Measurements from ENCODE around the gene ACLY. TPM values are rescaled to one million over a fixed set of nuclear protein-coding genes. Genes with fewer than 3 reads are reported as not detected.
"Not testable (repeated sequence)": the region's sequence is repeated elsewhere in the genome, so short reads cannot be mapped to it uniquely, and the experiment has no call there.

Gene ACLY
- total RNA-seq, 2 donors from 2014 or later: 65.5 to 73.4 TPM

DNA sequence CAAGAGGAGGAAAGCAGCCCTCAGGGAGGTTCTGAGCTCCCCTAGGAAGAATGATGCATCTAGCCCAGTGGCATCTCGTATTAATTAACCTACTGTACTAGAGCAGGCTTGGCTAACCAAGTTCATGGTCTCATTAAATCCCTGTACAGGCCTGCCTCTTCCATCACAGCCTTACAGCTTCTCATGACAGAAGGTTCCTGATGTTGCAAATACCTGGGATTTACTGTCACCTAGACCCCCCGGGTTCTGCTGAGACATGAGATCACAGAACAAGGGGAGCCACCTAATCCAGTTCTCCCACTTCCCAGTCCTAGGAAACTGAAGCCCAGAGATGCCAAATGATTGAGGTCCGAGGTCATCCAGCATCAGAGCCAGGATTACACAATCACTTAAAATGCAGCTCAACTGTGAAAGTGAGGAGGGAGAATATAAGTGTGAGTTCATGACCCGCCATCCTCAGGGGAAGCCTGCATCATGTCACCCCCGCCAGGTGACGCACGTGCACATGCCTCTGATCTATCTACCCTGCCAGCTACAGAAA lies 23.9 kb downstream of the ACLY start:
- Mint-ChIP-seq H3K36me3 (ENCODE audit: low read depth) (peaks cover 9% of the 10 kb centered on the region), H3K4me1 (peaks cover 6% of the 10 kb centered on the region), H3K27ac (no peak overlapping the region), H3K27me3 (no peaks in the 10 kb centered on the region), H3K4me3 (no peak overlapping the region)
- no peak for ATAC-seq
- DNase-seq: no peak
- no peaks in the 10 kb centered on the region for H3K9me3 ChIP-seq (ENCODE audit: control insufficient read depth, low read length, poor library complexity, severe bottlenecking)

DNA sequence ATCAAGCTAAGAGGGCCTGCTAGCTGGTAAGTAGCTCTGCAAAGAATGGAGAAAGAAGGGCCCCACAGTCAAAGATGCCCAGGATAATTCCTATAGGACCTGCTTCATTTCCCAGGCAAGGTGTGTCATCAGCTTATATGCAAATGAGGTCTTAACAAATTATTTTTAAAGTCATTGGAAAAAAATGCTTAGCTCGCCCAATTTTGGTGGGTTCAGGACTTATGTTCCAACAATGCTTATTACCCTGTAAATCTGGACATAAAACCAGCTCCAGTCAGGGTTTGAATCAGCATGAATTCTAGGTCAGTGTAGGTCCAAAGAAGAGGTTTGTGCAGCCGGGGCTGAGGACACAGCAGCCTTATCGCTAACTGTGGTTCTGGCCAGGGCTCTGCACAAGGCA lies 25.4 kb downstream of the ACLY start:
- no peaks in the 10 kb centered on the region for H3K27me3 Mint-ChIP-seq
- DNase-seq (no peak), ATAC-seq (no peak)
- peaks cover 3% of the 10 kb centered on the region for H3K4me1 Mint-ChIP-seq
- no peaks in the 10 kb centered on the region for H3K9me3 ChIP-seq (ENCODE audit: control insufficient read depth, low read length, poor library complexity, severe bottlenecking)
- H3K36me3 Mint-ChIP-seq (ENCODE audit: low read depth): peaks cover 5% of the 10 kb centered on the region
- H3K27ac Mint-ChIP-seq: no peak overlapping the region
- no peak overlapping the region for H3K4me3 Mint-ChIP-seq

DNA sequence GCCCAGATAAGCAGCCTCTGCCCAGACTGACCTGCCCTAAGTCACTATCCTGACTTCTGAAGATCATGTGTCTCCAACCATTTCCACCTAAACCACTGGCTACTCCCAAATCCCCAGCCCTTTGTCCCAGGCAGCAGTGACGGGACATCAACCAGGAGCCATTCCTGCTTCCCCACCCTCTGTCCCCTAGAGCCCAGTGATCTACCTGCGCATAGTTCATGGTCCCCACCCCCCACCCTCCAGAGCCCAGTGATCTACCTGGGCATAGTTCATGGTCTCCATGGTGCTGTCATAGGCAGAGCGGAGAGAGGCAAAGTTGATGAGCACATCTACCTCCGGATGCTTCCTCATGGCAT lies 26.8 kb downstream of the ACLY start:
- H3K4me1 Mint-ChIP-seq: peaks cover 3% of the 10 kb centered on the region
- H3K36me3 Mint-ChIP-seq (ENCODE audit: low read depth): peaks cover 5% of the 10 kb centered on the region
- ATAC-seq (no peak), DNase-seq (no peak)
- no peaks in the 10 kb centered on the region for H3K27me3 Mint-ChIP-seq
- H3K4me3 Mint-ChIP-seq: no peak overlapping the region
- no peaks in the 10 kb centered on the region for H3K9me3 ChIP-seq (ENCODE audit: control insufficient read depth, low read length, poor library complexity, severe bottlenecking)
- no peak overlapping the region for H3K27ac Mint-ChIP-seq

DNA sequence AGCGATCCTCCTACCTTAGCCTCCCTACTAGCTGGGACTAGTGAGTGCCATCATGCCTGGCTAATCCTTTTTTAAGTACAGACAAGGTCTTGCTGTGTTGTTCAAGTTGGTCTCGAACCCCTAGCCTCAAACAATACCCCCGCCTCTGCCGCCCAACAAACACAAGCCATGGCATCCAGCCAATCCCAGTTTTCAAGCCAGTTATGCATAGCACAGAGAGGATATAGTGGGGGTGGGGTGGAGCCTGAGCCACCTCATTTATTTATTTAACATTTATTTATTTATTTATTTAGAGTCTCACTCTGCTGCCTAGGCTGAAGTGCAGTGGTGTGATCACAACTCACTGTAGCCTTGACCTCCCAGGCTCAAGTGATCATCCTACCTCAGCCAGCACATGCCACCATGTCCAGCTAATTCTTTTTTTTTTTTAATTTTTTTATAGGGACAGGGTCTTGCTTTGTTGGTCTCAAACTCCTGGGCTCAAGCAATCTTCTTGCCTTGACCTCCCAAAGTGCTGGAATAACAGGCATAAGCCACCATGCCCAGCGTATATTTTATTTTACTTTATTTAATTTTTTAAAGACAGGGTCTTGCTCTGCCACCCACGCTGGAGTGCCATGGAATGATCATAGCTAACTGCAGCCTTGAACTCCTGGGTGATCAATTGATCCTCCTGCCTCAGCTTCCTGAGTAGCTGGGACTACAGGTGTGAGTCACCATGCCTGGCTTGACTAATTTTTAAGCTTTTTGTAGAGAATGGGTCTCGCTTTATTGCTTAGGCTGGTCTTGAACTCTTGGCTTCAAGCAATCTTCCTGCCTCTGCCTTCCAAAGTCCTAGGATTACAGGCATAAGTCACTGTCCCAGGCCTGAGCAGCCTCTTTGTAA lies 27.4 kb downstream of the ACLY start:
- H3K27ac Mint-ChIP-seq: no peak overlapping the region
- peaks cover 5% of the 10 kb centered on the region for H3K36me3 Mint-ChIP-seq (ENCODE audit: low read depth)
- no peak overlapping the region for H3K4me3 Mint-ChIP-seq
- H3K4me1 Mint-ChIP-seq: peaks cover 3% of the 10 kb centered on the region
- ATAC-seq (no peak), DNase-seq (no peak)
- no peaks in the 10 kb centered on the region for H3K27me3 Mint-ChIP-seq
- H3K9me3 ChIP-seq (ENCODE audit: control insufficient read depth, low read length, poor library complexity, severe bottlenecking): no peaks in the 10 kb centered on the region

DNA sequence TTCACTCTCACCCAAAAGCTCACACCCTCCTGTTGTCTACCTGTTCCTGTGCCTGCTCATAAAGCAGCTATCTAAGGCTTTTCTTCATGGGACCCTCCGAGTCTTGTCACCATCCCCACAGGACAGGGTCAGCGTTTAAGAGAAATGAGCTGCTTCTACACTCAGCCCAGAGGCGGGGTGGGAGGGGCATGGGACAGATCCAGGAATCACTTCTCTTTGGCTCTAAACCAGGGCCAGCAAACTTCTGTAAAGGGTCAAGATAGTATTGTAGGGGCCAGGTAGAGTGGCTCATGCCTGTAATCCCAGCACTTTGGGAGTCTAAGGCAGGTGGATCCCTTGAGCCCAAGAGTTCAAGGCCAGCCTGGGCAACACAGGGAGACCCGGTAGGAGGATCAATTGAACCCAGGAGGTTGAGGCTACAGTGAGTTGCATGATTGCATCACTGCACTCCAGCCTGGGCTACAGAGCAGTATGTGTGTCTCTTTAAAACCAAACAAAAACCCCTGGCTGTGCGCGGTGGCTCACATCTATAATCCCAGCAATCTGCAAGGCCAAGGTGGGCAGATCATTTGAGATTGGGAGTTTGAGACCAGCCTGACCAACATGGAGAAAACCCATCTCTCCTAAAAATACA lies 30.3 kb downstream of the ACLY start:
- Mint-ChIP-seq H3K4me1 (peaks cover 2% of the 10 kb centered on the region), H3K4me3 (no peak overlapping the region), H3K27me3 (no peaks in the 10 kb centered on the region), H3K36me3 (ENCODE audit: low read depth) (peaks cover 2% of the 10 kb centered on the region), H3K27ac (no peak overlapping the region)
- no peak for DNase-seq
- no peaks in the 10 kb centered on the region for H3K9me3 ChIP-seq (ENCODE audit: control insufficient read depth, low read length, poor library complexity, severe bottlenecking)
- no peak for ATAC-seq

DNA sequence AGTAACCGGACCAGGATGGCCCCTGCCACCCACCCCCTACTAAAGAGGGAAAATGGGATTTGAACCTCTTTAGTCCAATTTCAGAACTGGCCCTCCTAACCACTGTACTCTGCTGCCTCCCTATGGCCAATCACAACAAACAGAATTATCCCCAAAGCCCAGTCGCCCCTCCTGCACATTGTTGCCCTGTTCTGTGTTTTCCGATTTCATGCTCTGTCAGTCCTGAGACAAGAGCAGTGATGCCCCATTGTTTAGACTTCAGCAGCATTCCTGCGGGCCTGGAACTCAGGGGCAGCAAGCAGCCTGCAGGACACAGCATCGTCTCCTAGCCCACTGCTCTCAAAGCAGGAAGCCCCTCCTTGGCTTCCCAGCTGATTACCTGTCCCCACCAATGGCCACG lies 33.0 kb downstream of the ACLY start:
- H3K36me3 Mint-ChIP-seq (ENCODE audit: low read depth): peaks cover 10% of the 10 kb centered on the region
- peaks cover 5% of the 10 kb centered on the region for H3K4me1 Mint-ChIP-seq
- no peaks in the 10 kb centered on the region for H3K9me3 ChIP-seq (ENCODE audit: control insufficient read depth, low read length, poor library complexity, severe bottlenecking)
- DNase-seq (no peak), ATAC-seq (no peak)
- H3K27ac Mint-ChIP-seq: no peak overlapping the region
- no peaks in the 10 kb centered on the region for H3K27me3 Mint-ChIP-seq
- no peak overlapping the region for H3K4me3 Mint-ChIP-seq

DNA sequence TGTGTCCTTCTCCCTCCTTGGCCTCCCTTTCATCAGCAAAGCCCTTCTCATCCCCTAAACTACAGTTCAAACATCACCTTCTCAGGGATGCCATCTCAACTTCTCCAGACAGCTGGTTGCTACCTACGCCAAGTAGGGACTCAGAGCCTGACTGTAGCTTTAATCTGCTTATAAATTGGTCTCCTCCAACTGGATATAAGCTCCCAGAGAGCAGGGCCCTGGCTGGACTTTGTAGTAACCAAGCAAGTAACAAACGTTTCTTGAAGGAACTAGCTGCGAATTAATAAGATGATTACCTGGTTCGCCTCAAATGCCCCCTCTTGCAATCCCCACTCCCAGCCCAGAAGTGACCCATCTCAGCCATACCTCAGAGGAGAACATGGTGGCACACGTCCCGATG lies 36.0 kb downstream of the ACLY start:
- H3K9me3 ChIP-seq (ENCODE audit: control insufficient read depth, low read length, poor library complexity, severe bottlenecking): no peaks in the 10 kb centered on the region
- peak overlapping the region; percentile 56 for H3K27ac Mint-ChIP-seq
- DNase-seq: no peak
- peaks cover 5% of the 10 kb centered on the region for H3K4me1 Mint-ChIP-seq
- no peaks in the 10 kb centered on the region for H3K27me3 Mint-ChIP-seq
- peaks cover 13% of the 10 kb centered on the region for H3K36me3 Mint-ChIP-seq (ENCODE audit: low read depth)
- no peak for ATAC-seq
- H3K4me3 Mint-ChIP-seq: no peak overlapping the region

- peaks cover 3% of the 10 kb centered on the region for H3K4me1 Mint-ChIP-seq
- DNase-seq (no peak), ATAC-seq (no peak)
- H3K4me3 Mint-ChIP-seq: no peak overlapping the region
- no peaks in the 10 kb centered on the region for H3K9me3 ChIP-seq (ENCODE audit: control insufficient read depth, low read length, poor library complexity, severe bottlenecking)
- no peak overlapping the region for H3K27ac Mint-ChIP-seq
- H3K36me3 Mint-ChIP-seq (ENCODE audit: low read depth): peaks cover 13% of the 10 kb centered on the region
- H3K27me3 Mint-ChIP-seq: no peaks in the 10 kb centered on the region
Measured at GRCh38 chr17:41880130-41880529, 38.6 kb downstream of the ACLY start.

- not testable (repeated sequence) for H3K27me3 Mint-ChIP-seq; H3K9me3 ChIP-seq (ENCODE audit: control insufficient read depth, low read length, poor library complexity, severe bottlenecking); H3K36me3 Mint-ChIP-seq (ENCODE audit: low read depth); H3K27ac Mint-ChIP-seq; H3K4me3 Mint-ChIP-seq; DNase-seq; ATAC-seq; H3K4me1 Mint-ChIP-seq
Measured at GRCh38 chr17:41874293-41874670, 44.5 kb downstream of the ACLY start.

DNA sequence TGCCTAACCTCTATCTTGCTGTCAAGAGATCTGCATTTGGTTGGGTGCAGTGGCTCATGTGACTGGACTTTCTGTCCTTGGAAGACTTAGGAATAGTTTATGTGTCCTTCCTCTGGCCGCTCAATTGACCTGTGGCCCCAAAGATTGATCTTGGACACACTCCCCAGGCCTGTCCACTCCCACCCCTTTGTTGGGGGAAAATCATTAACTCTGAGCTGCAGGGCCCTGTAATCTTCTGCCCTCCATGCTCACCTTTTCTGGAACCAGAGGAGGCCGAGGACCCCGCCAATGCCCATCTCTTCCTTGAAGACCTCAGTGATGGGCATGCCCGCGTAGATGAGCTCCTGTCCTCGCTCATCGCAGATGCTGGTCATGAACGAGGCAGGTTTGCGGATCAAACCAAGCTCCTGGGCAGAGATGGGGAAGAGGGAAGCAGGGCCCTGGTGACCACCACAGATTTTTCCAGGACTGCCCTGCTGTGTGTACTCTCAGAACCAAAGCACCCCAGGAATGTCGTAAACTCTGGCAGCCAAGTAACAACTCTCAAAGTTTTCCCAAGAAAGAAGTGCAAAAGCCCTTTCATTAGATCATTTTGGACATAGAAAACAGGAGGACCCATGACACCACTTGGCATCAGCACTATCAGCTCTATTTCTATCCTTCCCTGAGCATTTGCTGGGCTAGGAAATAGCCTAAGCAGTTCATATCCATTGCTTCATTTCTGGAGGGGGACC lies 45.0 kb downstream of the ACLY start:
- Mint-ChIP-seq H3K27ac (no peak overlapping the region), H3K27me3 (no peaks in the 10 kb centered on the region), H3K4me3 (no peak overlapping the region), H3K4me1 (no peaks in the 10 kb centered on the region), H3K36me3 (ENCODE audit: low read depth) (peaks cover 3% of the 10 kb centered on the region)
- no peaks in the 10 kb centered on the region for H3K9me3 ChIP-seq (ENCODE audit: control insufficient read depth, low read length, poor library complexity, severe bottlenecking)
- DNase-seq (no peak), ATAC-seq (no peak)

DNA sequence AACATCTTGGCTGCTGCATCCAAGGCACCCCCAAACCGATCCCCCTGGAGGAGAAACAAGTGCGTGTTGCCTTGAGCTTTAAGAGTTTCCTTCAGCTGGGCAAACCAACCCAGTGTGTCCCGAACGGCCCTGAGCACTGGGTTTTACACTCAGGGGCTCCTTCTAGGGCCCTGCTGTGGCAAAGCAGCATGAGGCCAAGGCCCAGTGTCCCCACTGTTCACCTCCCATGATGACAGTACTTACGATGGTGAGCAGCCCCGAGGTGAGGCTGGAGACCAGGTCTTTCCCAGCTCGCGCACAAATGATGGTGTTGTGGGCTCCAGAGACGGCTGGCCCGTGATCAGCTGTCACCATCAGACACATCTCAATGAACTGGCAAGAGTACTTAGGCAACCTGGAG lies 47.0 kb downstream of the ACLY start:
- Mint-ChIP-seq H3K36me3 (ENCODE audit: low read depth) (no peaks in the 10 kb centered on the region), H3K27me3 (no peaks in the 10 kb centered on the region), H3K4me1 (peaks cover 2% of the 10 kb centered on the region), H3K27ac (peak overlapping the region; percentile 72), H3K4me3 (no peak overlapping the region)
- DNase-seq (no peak), ATAC-seq (no peak)
- H3K9me3 ChIP-seq (ENCODE audit: control insufficient read depth, low read length, poor library complexity, severe bottlenecking): no peaks in the 10 kb centered on the region

- H3K27ac Mint-ChIP-seq: no peak overlapping the region
- peaks cover 3% of the 10 kb centered on the region for H3K4me1 Mint-ChIP-seq
- H3K36me3 Mint-ChIP-seq (ENCODE audit: low read depth): no peaks in the 10 kb centered on the region
- no peak for DNase-seq
- ATAC-seq: no peak
- no peaks in the 10 kb centered on the region for H3K9me3 ChIP-seq (ENCODE audit: control insufficient read depth, low read length, poor library complexity, severe bottlenecking)
- H3K4me3 Mint-ChIP-seq: no peak overlapping the region
- no peaks in the 10 kb centered on the region for H3K27me3 Mint-ChIP-seq
Measured at GRCh38 chr17:41870627-41871026, 48.1 kb downstream of the ACLY start.

- ATAC-seq (no peak), DNase-seq (no peak)
- Mint-ChIP-seq H3K27ac (peak overlapping the region; percentile 43), H3K36me3 (ENCODE audit: low read depth) (no peaks in the 10 kb centered on the region), H3K27me3 (no peaks in the 10 kb centered on the region), H3K4me1 (peaks cover 7% of the 10 kb centered on the region), H3K4me3 (no peak overlapping the region)
- no peaks in the 10 kb centered on the region for H3K9me3 ChIP-seq (ENCODE audit: control insufficient read depth, low read length, poor library complexity, severe bottlenecking)
Measured at GRCh38 chr17:41870097-41870496, 48.7 kb downstream of the ACLY start.

Data from T-helper 17 cell (primary cell).